HL-60 (cell line): Measurements from ENCODE around the gene KIAA1755.

Experiments used
- DNase-seq, 2 experiments: peaks; one replicate each; pipeline ENCODE4 v3.0.0-alpha.2; 2010 to 2020; ENCODE audit warnings: low read depth in 1 of 2, low spot score in 1 of 2
- H3K27ac ChIP-seq: fragments of 250-450 bp; sonication (Bioruptor Pico); replicated peaks from 2 replicates; pipeline ENCODE4 v1.5.1; 2020; ENCODE audit warnings: mild to moderate bottlenecking, moderate library complexity
- H3K27me3 ChIP-seq: fragments of 250-450 bp; sonication (Bioruptor Pico); 2 replicates; pipeline ENCODE4 v1.5.1; 2021; ENCODE audit warnings: mild to moderate bottlenecking, moderate library complexity; ENCODE audit not compliant: insufficient read depth, poor library complexity, severe bottlenecking
- H3K4me3 ChIP-seq: replicated peaks from 2 replicates; pipeline ENCODE4 v1.5.1; 2011; ENCODE audit warnings: mild to moderate bottlenecking, control low read depth, low read length; ENCODE audit not compliant: insufficient read depth
- CTCF ChIP-seq: IDR thresholded peaks from one replicate; pipeline ENCODE4 v1.5.1; 2011; ENCODE audit warnings: low read length, control low read depth, inconsistent platforms; ENCODE audit not compliant: insufficient read depth
- GABPA ChIP-seq: IDR thresholded peaks from 2 replicates; pipeline ENCODE4 v1.6.1; 2012; ENCODE audit warnings: low read depth
- POLR2AphosphoS5 ChIP-seq: IDR thresholded peaks from 2 replicates; pipeline ENCODE4 v1.6.1; 2012; ENCODE audit warnings: low read depth
- REST ChIP-seq: IDR thresholded peaks from 2 replicates; pipeline ENCODE4 v1.6.1; 2012; ENCODE audit warnings: low read depth; ENCODE audit not compliant: insufficient replicate concordance
- SPI1 ChIP-seq: IDR thresholded peaks from 2 replicates; pipeline ENCODE4 v1.6.1; 2012; ENCODE audit warnings: low read depth, mild to moderate bottlenecking, borderline replicate concordance

Gene KIAA1755

DNA sequence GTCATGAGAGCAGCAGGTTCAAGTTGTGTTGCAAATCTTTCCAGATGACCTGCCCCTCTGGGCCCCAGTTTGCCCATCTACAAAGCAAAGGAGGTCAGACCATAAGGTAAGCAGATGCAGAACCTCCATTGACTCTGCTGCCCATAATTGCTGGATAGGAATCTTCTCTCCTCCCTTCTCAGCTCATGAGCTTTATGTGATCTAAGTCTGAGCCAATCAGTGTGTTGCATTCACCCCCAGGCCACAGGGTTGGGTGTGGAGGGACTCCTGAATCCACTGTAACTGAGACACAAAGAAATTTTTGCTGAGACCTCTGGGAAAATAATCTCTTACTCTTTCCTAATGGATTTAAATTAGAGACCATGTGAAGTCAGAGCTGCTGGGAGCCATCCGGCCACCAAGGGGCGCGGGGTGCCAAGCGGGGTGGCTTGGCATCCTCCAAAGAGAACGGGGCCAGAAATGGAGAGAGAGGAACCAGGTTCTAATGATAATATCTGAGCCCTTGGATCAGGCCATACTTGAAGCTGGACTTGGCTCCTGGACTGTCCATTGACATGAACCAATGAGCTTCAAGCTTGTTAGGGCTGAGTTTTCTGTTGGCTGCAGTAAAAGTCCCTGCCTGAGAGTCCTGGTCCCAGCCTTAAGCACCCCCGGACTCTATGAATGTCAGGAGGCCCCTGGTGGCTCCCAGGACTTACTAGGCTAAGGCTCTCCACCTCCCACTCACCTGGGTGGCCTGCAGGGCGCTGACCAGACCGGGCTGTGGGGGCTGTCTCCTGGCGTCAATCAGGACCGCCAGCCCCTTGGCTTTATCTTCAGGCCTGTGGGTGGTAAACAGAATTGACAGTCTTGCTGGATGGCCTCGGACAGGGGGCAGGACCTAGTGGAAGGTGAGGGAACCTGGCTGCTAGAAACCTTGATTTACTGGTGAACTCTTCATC, 32.8 kb downstream of the KIAA1755 start:
- H3K27me3 ChIP-seq, result no peaks in the 10 kb centered on the region
- TF ChIP-seq POLR2AphosphoS5 (no peak), REST (no peak), GABPA (no peak), SPI1 (no peak), CTCF (no peak)
- H3K27ac ChIP-seq, result no peak overlapping the region
- no peak for DNase-seq
- H3K4me3 ChIP-seq, result no peak overlapping the region

- Histone ChIP-seq H3K4me3 (no peak overlapping the region), H3K27me3 (no peaks in the 10 kb centered on the region), H3K27ac (no peak overlapping the region)
- TF ChIP-seq SPI1 (no peak), CTCF (no peak), POLR2AphosphoS5 (no peak), REST (no peak), GABPA (no peak)
- no peak for DNase-seq
Observed at GRCh38 chr20:38226553-38226952, 34.0 kb downstream of the KIAA1755 start.

- Histone ChIP-seq H3K27me3 (no peaks in the 10 kb centered on the region), H3K4me3 (no peak overlapping the region), H3K27ac (no peak overlapping the region)
- no peak for DNase-seq
- TF ChIP-seq SPI1 (no peak), GABPA (no peak), REST (no peak), CTCF (no peak), POLR2AphosphoS5 (no peak)
Observed at GRCh38 chr20:38225900-38226263, 34.7 kb downstream of the KIAA1755 start.
